Fibroblast of lung (primary cell): ENCODE measurements around the gene EFNA1.

Experiments used
- EZH2 ChIP-seq: IDR thresholded peaks from 2 replicates; pipeline ENCODE4 v1.5.1; 2012; ENCODE audit warnings: low read length, control low read depth, mild to moderate bottlenecking; ENCODE audit errors: missing control alignments
- TF ChIP-seq, protein P1 (sequence below), 2 donors: IDR thresholded peaks in 1 of 2; conservative IDR thresholded peaks in 1 of 2; 1 replicate in 1 of 2; 2 replicates in 1 of 2; pipeline ENCODE4 v1.5.1; 2011 to 2012; ENCODE audit warnings: low read length in 2 of 2, control low read depth in 1 of 2, inconsistent platforms in 1 of 2, low read depth in 1 of 2, mild to moderate bottlenecking in 1 of 2

DNA sequence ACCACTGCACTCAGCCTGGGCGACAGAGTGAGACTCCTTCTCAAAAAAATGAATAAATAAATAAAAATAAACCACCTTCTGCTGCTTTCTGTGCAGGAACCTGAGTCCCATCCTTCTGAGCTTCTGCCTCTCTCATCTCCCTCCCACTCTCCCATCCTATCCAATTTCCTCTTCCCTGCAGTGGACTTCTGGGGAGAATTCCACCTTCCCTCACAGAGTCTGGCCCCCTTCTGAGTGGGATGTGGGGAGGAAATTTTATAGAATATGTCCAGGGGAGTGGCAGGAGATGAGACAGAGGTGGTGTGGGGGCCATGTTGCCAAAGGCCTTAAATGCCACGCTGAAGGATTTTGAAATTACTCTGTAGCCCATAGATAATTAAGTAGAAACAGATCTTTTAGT is 5.4 kb upstream of the EFNA1 start:
- TF ChIP-seq, protein P1, sequence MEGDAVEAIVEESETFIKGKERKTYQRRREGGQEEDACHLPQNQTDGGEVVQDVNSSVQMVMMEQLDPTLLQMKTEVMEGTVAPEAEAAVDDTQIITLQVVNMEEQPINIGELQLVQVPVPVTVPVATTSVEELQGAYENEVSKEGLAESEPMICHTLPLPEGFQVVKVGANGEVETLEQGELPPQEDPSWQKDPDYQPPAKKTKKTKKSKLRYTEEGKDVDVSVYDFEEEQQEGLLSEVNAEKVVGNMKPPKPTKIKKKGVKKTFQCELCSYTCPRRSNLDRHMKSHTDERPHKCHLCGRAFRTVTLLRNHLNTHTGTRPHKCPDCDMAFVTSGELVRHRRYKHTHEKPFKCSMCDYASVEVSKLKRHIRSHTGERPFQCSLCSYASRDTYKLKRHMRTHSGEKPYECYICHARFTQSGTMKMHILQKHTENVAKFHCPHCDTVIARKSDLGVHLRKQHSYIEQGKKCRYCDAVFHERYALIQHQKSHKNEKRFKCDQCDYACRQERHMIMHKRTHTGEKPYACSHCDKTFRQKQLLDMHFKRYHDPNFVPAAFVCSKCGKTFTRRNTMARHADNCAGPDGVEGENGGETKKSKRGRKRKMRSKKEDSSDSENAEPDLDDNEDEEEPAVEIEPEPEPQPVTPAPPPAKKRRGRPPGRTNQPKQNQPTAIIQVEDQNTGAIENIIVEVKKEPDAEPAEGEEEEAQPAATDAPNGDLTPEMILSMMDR (conservative IDR thresholded peaks at IDR 0.05 in 1 of 2, IDR thresholded peaks at IDR 0.05 in 1 of 2; ENCODE audit: low read depth in 1 of 2, low read length in 2 of 2): no peak
- no peak for TF ChIP-seq EZH2
